Esophagus muscularis mucosa (tissue), 3 donors: Measurements from ENCODE around the gene RAB3C.

ENCODE experiments used
- EP300 ChIP-seq: sonication (generic); formaldehyde crosslinking; IDR thresholded peaks from one replicate; pipeline ENCODE4 v1.6.1; 2017; ENCODE audit warnings: antibody characterized with exemption
- TF ChIP-seq, protein P1 (sequence below), 3 experiments: fragments of 200-600 bp in 2 of 3; fragments of 450-650 bp in 1 of 3; sonication (generic) in 2 of 3; IDR thresholded peaks; one replicate each; pipeline ENCODE4 v1.5.1; 2017 to 2019; ENCODE audit warnings: antibody characterized with exemption in 3 of 3, mild to moderate bottlenecking in 2 of 3, moderate library complexity in 1 of 3

DNA sequence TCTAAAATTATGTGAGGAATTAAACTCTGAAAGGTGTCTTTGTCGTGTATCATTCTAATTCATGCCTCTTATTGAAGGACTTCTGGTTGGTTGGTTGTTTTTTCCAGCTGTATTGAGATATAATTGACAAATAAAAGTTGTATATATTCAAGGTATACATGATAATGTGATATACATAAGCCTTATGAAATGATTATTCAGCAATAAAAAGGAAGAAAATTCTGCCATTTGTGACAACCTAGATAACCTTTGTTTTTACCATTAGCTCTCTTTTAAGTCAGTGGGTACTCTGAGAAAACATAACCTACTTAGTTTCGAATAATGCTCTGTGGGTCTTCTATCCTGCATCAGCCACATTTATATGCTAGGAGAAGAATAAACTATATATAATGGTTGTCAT, 89.6 kb downstream of the RAB3C start:
- no peak for TF ChIP-seq EP300
- TF ChIP-seq, protein P1, sequence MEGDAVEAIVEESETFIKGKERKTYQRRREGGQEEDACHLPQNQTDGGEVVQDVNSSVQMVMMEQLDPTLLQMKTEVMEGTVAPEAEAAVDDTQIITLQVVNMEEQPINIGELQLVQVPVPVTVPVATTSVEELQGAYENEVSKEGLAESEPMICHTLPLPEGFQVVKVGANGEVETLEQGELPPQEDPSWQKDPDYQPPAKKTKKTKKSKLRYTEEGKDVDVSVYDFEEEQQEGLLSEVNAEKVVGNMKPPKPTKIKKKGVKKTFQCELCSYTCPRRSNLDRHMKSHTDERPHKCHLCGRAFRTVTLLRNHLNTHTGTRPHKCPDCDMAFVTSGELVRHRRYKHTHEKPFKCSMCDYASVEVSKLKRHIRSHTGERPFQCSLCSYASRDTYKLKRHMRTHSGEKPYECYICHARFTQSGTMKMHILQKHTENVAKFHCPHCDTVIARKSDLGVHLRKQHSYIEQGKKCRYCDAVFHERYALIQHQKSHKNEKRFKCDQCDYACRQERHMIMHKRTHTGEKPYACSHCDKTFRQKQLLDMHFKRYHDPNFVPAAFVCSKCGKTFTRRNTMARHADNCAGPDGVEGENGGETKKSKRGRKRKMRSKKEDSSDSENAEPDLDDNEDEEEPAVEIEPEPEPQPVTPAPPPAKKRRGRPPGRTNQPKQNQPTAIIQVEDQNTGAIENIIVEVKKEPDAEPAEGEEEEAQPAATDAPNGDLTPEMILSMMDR (IDR thresholded peaks at IDR 0.05) = no peak
